Mesodermal cell (in vitro differentiated cells): ENCODE data around the gene H2AZ1.
"Not testable (repeated sequence)": the region's sequence is repeated elsewhere in the genome, so short reads cannot be mapped to it uniquely, and the experiment has no call there.

ENCODE experiments used
- H3K27ac ChIP-seq: 2 replicates; pipeline ENCODE4 v1.7.0; 2013; ENCODE audit warnings: mild to moderate bottlenecking, low read depth, low read length, moderate library complexity; ENCODE audit not compliant: severe bottlenecking
- H3K36me3 ChIP-seq: 2 replicates; pipeline ENCODE4 v1.7.1; 2013; ENCODE audit warnings: mild to moderate bottlenecking, low read length, moderate library complexity; ENCODE audit not compliant: control insufficient read depth, insufficient read depth
- H3K4me1 ChIP-seq: one replicate; pipeline ENCODE4 v1.7.1; 2013; ENCODE audit warnings: mild to moderate bottlenecking, low read length; ENCODE audit not compliant: insufficient read depth, control insufficient read depth, poor library complexity, severe bottlenecking
- H3K4me3 ChIP-seq: 2 replicates; pipeline ENCODE4 v1.7.0; 2013; ENCODE audit warnings: low read length, control low read depth, mild to moderate bottlenecking; ENCODE audit not compliant: insufficient read depth, poor library complexity, severe bottlenecking; ENCODE audit errors: extremely low read depth
- H3K9me3 ChIP-seq: 2 replicates; pipeline ENCODE4 v1.7.1; 2013; ENCODE audit warnings: mild to moderate bottlenecking, low read length, moderate library complexity; ENCODE audit not compliant: control insufficient read depth
- WGBS, 2 experiments: methylation state at CpG; one replicate each; pipeline ENCODE4 v1.1.5; 2013; ENCODE audit warnings: missing lambda C conversion rate in 2 of 2; ENCODE audit not compliant: insufficient coverage in 2 of 2; 5-methylcytosine and 5-hydroxymethylcytosine counted together

H2AZ1 gene

GRCh38 chr4:99965674-99966350, 15.7 kb upstream of the H2AZ1 start:
- WGBS, 2 experiments = 92% methylated on average over 2 of the region's 5 CpGs; no CpG with 5 or more reads in 1 of the 2 experiments

DNA sequence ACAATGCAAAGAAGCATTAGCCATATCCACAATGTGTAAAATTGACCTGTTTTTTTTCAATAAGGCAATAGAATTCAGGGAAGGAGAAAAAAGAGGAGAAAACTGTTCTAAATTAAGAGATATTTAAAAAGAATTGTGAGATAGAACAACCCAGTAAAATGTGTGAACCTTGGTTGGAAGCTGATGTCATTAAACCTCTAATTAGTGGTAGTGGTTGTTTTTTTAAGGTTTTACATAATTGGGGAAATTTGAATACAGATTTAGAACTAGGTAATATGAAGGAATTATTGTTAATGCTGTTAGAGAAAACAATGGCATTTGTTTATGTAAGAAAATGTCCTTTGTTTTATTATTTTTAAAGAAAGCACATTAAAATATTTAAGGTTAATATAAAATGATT, 15.1 kb upstream of the H2AZ1 start:
- Histone ChIP-seq H3K36me3 (no peaks in the 10 kb centered on the region), H3K4me1 (peaks cover 27% of the 10 kb centered on the region), H3K9me3 (no peaks in the 10 kb centered on the region), H3K27ac (no peak overlapping the region), H3K4me3 (no peak overlapping the region)

More at GRCh38 chr4:99965674-99966350, 15.7 kb upstream of the H2AZ1 start:
- Histone ChIP-seq H3K4me3 (no peak overlapping the region), H3K27ac (no peak overlapping the region), H3K36me3 (no peaks in the 10 kb centered on the region), H3K9me3 (no peaks in the 10 kb centered on the region), H3K4me1 (peaks cover 27% of the 10 kb centered on the region)

- H3K4me1 ChIP-seq = peaks cover 14% of the 10 kb centered on the region
- no peaks in the 10 kb centered on the region for H3K36me3 ChIP-seq
- no peak overlapping the region for H3K4me3 ChIP-seq
- WGBS, 2 experiments = 100% methylated on average over 1 of the region's 1 CpG; no CpG with 5 or more reads in 1 of the 2 experiments
- no peaks in the 10 kb centered on the region for H3K9me3 ChIP-seq
- no peak overlapping the region for H3K27ac ChIP-seq
Measured at GRCh38 chr4:99961711-99962110, 11.6 kb upstream of the H2AZ1 start.

GRCh38 chr4:99960648-99961047, 10.6 kb upstream of the H2AZ1 start:
- Histone ChIP-seq H3K27ac (no peak overlapping the region), H3K4me3 (no peak overlapping the region), H3K4me1 (peaks cover 6% of the 10 kb centered on the region), H3K9me3 (peaks cover 3% of the 10 kb centered on the region), H3K36me3 (no peaks in the 10 kb centered on the region)
- 100% methylated on average over 1 to 2 of the region's 2 CpGs for WGBS, 2 experiments

DNA sequence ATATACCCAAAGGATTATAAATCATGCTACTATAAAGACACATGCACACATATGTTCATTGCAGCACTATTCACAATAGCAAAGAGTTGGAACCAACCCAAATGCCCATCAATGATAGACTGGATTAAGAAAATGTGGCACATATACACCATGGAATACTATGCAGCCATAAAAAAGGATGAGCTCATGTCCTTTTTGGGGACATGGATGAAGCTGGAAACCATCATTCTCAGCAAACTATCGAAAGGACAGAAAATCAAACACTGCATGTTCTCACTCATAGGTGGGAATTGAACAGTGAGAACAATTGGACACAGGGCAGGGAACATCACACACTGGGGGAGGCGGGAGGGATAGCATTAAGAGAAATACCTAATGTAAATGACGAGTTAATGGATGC, 8.1 kb upstream of the H2AZ1 start:
- WGBS, 2 experiments = no CpG with 5 or more reads among the region's 3 CpGs
- not testable (repeated sequence) for H3K36me3 ChIP-seq, H3K27ac ChIP-seq, H3K4me1 ChIP-seq, H3K9me3 ChIP-seq, H3K4me3 ChIP-seq

DNA sequence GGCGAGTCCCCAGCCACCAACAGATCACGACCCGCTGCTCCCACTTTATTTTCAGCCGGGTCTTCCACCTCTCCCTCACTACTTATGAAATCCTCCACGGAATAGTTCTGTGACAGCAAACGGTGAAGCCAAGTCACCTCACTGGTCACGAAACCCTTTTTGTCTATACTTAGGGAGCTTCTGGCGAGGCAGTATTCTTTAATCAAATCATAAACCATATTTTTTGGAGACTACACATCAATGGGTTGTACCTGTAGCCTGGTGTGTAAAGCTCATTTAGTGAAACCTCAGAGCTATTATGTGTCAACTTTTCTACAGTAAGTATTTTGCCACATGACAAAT, 809 bp upstream of the H2AZ1 start:
- peaks cover 12% of the 10 kb centered on the region for H3K4me1 ChIP-seq
- H3K4me3 ChIP-seq = peak overlapping the region; percentile 68
- peaks cover 1% of the 10 kb centered on the region for H3K9me3 ChIP-seq
- WGBS, 2 experiments = 0% methylated on average over 6 of the region's 8 CpGs
- peak overlapping the region; percentile 89 for H3K27ac ChIP-seq
- peaks cover 17% of the 10 kb centered on the region for H3K36me3 ChIP-seq

GRCh38 chr4:99949034-99949998, 759 bp downstream of the H2AZ1 start:
- Histone ChIP-seq H3K36me3 (peaks cover 21% of the 10 kb centered on the region), H3K27ac (peak overlapping the region; percentile 97), H3K4me1 (peaks cover 15% of the 10 kb centered on the region), H3K9me3 (no peaks in the 10 kb centered on the region), H3K4me3 (peak overlapping the region; percentile 68)
- 0% methylated on average over 37 to 60 of the region's 98 CpGs for WGBS, 2 experiments

- Histone ChIP-seq H3K27ac (peak overlapping the region; percentile 79), H3K36me3 (peaks cover 26% of the 10 kb centered on the region), H3K9me3 (no peaks in the 10 kb centered on the region), H3K4me3 (peak overlapping the region; percentile 86), H3K4me1 (peaks cover 21% of the 10 kb centered on the region)
- 77 to 95% methylated on average over 2 to 3 of the region's 4 CpGs for WGBS, 2 experiments
Measured at GRCh38 chr4:99947608-99948007, 2.5 kb downstream of the H2AZ1 start.

DNA sequence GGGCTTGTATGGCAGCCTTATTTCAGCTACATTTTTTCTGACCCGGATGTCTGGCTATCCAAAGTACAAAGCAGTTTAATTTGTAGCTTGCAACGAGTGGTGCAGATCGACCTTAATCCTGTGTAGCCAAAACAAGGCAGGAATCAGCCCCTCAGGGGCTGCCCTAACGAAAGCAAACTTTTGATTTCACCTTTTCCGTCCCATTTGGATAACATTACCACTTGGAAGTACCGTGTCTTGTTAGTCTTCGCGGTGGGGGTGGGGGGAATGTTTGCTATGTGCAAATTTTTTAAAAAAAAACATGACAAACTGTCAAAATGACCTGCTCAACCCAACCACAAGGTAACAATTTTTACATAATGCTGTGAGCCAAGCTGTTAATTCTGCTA, 2.9 kb downstream of the H2AZ1 start:
- peak overlapping the region; percentile 79 for H3K27ac ChIP-seq
- H3K4me3 ChIP-seq = peak overlapping the region; percentile 86
- H3K4me1 ChIP-seq = peaks cover 21% of the 10 kb centered on the region
- peaks cover 26% of the 10 kb centered on the region for H3K36me3 ChIP-seq
- no peaks in the 10 kb centered on the region for H3K9me3 ChIP-seq
- WGBS, 2 experiments = 9 to 12% methylated on average over 3 of the region's 8 CpGs

- Histone ChIP-seq H3K4me1 (peaks cover 21% of the 10 kb centered on the region), H3K27ac (peak within 1 kb of the TSS; percentile 79), H3K4me3 (peak within 1 kb of the TSS; percentile 86), H3K9me3 (no peaks in the 10 kb centered on the region), H3K36me3 (peaks cover 26% of the 10 kb centered on the region)
- 1% methylated on average over 73 to 74 of the region's 87 CpGs for WGBS, 2 experiments
Measured at GRCh38 chr4:99946356-99947189, 3.5 kb downstream of the H2AZ1 start, which contains the start of gene DNAJB14. TSS of gene DNAJB14 (minus strand) at chr4:99946618. CDS start at chr4:99946571, 47 bp downstream.
